Measurements from ENCODE around the gene MSRB2.

- TF ChIP-seq, protein P1, sequence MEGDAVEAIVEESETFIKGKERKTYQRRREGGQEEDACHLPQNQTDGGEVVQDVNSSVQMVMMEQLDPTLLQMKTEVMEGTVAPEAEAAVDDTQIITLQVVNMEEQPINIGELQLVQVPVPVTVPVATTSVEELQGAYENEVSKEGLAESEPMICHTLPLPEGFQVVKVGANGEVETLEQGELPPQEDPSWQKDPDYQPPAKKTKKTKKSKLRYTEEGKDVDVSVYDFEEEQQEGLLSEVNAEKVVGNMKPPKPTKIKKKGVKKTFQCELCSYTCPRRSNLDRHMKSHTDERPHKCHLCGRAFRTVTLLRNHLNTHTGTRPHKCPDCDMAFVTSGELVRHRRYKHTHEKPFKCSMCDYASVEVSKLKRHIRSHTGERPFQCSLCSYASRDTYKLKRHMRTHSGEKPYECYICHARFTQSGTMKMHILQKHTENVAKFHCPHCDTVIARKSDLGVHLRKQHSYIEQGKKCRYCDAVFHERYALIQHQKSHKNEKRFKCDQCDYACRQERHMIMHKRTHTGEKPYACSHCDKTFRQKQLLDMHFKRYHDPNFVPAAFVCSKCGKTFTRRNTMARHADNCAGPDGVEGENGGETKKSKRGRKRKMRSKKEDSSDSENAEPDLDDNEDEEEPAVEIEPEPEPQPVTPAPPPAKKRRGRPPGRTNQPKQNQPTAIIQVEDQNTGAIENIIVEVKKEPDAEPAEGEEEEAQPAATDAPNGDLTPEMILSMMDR (IDR thresholded peaks at IDR 0.05; ENCODE audit: poor library complexity): no peak
- no peak for TF ChIP-seq EZH2 (IDR thresholded peaks at IDR 0.05; ENCODE audit: borderline replicate concordance)
Observed at GRCh38 chr10:23157239-23157681, 61.9 kb downstream of the MSRB2 start.

Data from hepatocyte (in vitro differentiated cells).